Prostate gland (tissue), 2 donors: ENCODE measurements around the gene PRDM16.

Experiments
- POLR2A ChIP-seq: fragments of 450-650 bp; IDR thresholded peaks from one replicate; pipeline ENCODE4 v1.6.1; 2016; ENCODE audit warnings: antibody characterized with exemption, mild to moderate bottlenecking
- POLR2AphosphoS5 ChIP-seq: sonication (generic); formaldehyde crosslinking; IDR thresholded peaks from one replicate; pipeline ENCODE4 v1.6.1; 2017; ENCODE audit warnings: antibody characterized with exemption
- TF ChIP-seq, protein P1 (sequence below), 4 experiments: fragments of 200-600 bp in 2 of 4; fragments of 450-650 bp in 2 of 4; sonication (generic) in 2 of 4; IDR thresholded peaks; 1 replicate in 3 of 4; 2 replicates in 1 of 4; pipeline ENCODE4 v1.5.1; 2016 to 2019; ENCODE audit warnings: antibody characterized with exemption in 4 of 4, mild to moderate bottlenecking in 2 of 4, moderate library complexity in 2 of 4

DNA sequence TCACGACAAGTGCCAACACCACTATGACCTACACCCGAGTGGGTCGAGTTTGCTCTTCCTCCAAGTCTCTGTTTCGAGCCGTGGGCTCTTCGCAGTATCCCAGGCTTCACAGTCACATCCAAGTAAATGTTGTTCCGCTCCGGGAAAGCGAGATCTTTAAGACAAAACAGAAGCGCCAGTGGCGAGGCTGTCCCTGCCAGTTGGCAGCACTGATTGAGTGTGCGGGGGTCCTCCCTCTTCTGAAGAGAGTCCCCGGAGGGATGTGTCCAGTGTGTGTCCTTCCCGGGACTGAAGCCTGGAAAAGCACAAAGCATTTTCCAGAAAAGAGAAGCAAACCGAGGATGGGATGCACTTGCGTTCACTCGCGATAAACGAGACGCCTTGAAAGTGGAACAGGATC lies 158.9 kb downstream of the PRDM16 start:
- TF ChIP-seq POLR2A, result no peak
- TF ChIP-seq, protein P1, sequence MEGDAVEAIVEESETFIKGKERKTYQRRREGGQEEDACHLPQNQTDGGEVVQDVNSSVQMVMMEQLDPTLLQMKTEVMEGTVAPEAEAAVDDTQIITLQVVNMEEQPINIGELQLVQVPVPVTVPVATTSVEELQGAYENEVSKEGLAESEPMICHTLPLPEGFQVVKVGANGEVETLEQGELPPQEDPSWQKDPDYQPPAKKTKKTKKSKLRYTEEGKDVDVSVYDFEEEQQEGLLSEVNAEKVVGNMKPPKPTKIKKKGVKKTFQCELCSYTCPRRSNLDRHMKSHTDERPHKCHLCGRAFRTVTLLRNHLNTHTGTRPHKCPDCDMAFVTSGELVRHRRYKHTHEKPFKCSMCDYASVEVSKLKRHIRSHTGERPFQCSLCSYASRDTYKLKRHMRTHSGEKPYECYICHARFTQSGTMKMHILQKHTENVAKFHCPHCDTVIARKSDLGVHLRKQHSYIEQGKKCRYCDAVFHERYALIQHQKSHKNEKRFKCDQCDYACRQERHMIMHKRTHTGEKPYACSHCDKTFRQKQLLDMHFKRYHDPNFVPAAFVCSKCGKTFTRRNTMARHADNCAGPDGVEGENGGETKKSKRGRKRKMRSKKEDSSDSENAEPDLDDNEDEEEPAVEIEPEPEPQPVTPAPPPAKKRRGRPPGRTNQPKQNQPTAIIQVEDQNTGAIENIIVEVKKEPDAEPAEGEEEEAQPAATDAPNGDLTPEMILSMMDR (IDR thresholded peaks at IDR 0.05), result no peak
- TF ChIP-seq POLR2AphosphoS5, result no peak
